ENCODE results near the gene GCNT3. TPM values are rescaled to one million over a fixed set of nuclear protein-coding genes. Genes with fewer than 3 reads are reported as not detected.
A peak's percentile ranks its signal among the peaks of the same experiment; 100 is the strongest.

Gene GCNT3
- total and polyA plus RNA-seq, 2 of the 8 experiments (the other 6 are each of a cell fraction or from before 2014, with no cell fraction given): not detected

- H3K27me3 ChIP-seq (replicated peaks in 1 of 4; ENCODE audit: control insufficient read depth in 3 of 4, extremely low read depth in 1 of 4, insufficient read depth in 3 of 4, low read length in 3 of 4): no peaks in the 10 kb centered on the region
- H3K14ac ChIP-seq (ENCODE audit: insufficient read length): no peak overlapping the region
- WGBS, 2 experiments (ENCODE audit: extremely low coverage in 1 of 2, insufficient coverage in 1 of 2, insufficient read length in 1 of 2, insufficient replicate concordance in 2 of 2, low coverage in 1 of 2, low lambda C conversion rate in 2 of 2, missing lambda C conversion rate in 1 of 2): 64% methylated on average over 6 of the region's 6 CpGs; no CpG with 5 or more reads in 1 of the 2 experiments
- H2BK120ac ChIP-seq (replicated peaks; ENCODE audit: low read depth, low read length): no peak overlapping the region
- no peaks in the 10 kb centered on the region for H3K36me3 ChIP-seq (ENCODE audit: control insufficient read depth in 2 of 4, insufficient read depth in 4 of 4, low read length in 3 of 4)
- H3K4me3 ChIP-seq (ENCODE audit: extremely low read depth in 1 of 4, insufficient read depth in 2 of 4, low read depth in 3 of 4, low read length in 4 of 4): no peak overlapping the region
- no peaks in the 10 kb centered on the region for H3K9me3 ChIP-seq (ENCODE audit: insufficient read depth in 2 of 2, low read depth in 1 of 2, low read length in 1 of 2)
- H3K79me1 ChIP-seq (ENCODE audit: low read depth, low read length): no peaks in the 10 kb centered on the region
- no peak overlapping the region for H3K4me2 ChIP-seq (ENCODE audit: insufficient read depth in 1 of 2, low read depth in 2 of 2, low read length in 2 of 2)
- H2BK12ac ChIP-seq (ENCODE audit: low read depth, low read length): no peak overlapping the region
- H2AK5ac ChIP-seq (ENCODE audit: low read depth, low read length): no peak overlapping the region
- H3K27ac ChIP-seq (ENCODE audit: low read depth, low read length): no peak overlapping the region
- no peaks in the 10 kb centered on the region for H3K4me1 ChIP-seq (replicated peaks in 1 of 4; ENCODE audit: control insufficient read depth in 3 of 4, insufficient read depth in 4 of 4, low read length in 3 of 4)
- no peak overlapping the region for H4K5ac ChIP-seq (ENCODE audit: insufficient read length, low read depth, low read length)
- FAIRE-seq (no peak), DNase-seq (ENCODE audit: low read depth in 1 of 2, low spot score in 2 of 2) (peak; percentile 21 to 66)
- H4K8ac ChIP-seq (ENCODE audit: extremely low read depth, insufficient read depth, low read length): no peak overlapping the region
- no peaks in the 10 kb centered on the region for H4K20me1 ChIP-seq (replicated peaks in 1 of 2; ENCODE audit: control insufficient read depth in 1 of 2, insufficient read depth in 2 of 2, low read length in 2 of 2)
- H2AFZ ChIP-seq (ENCODE audit: low read length): no peak overlapping the region
- H4K91ac ChIP-seq (replicated peaks; ENCODE audit: insufficient read length, low read length): no peak overlapping the region
- H2BK5ac ChIP-seq (ENCODE audit: low read depth, low read length): no peak overlapping the region
- H3K79me2 ChIP-seq (ENCODE audit: control insufficient read depth in 1 of 2, insufficient read depth in 2 of 2, low read length in 2 of 2): no peaks in the 10 kb centered on the region
- TF ChIP-seq FOSL1 (IDR thresholded peaks at IDR 0.05; ENCODE audit: insufficient read depth, low read depth, low read length) (no peak), SIRT6 (IDR thresholded peaks at IDR 0.05; ENCODE audit: low read length) (no peak), RAD21 (IDR thresholded peaks at IDR 0.05 in 1 of 2, conservative IDR thresholded peaks at IDR 0.05 in 1 of 2; ENCODE audit: low read depth in 2 of 2, low read length in 2 of 2) (peak; percentile 59 to 73), EGR1 (IDR thresholded peaks at IDR 0.05; ENCODE audit: borderline replicate concordance, low read depth, low read length) (no peak), HDAC6 (IDR thresholded peaks at IDR 0.05; ENCODE audit: low read depth, low read length) (no peak), CTCF (IDR thresholded peaks at IDR 0.05; ENCODE audit: control extremely low read depth in 1 of 3, insufficient read depth in 1 of 3, low read depth in 1 of 3, low read length in 3 of 3) (peak; percentile 66 to 77 (median 67))
- peaks cover 2% of the 10 kb centered on the region; the same call in 1 of the 2 replicates for H3K23me2 ChIP-seq (ENCODE audit: low read depth, low read length)
- no peak overlapping the region for H3K9ac ChIP-seq (replicated peaks in 1 of 4; ENCODE audit: extremely low read depth in 1 of 4, low read depth in 3 of 4, low read length in 3 of 4)
- ChIA-PET CTCF (ENCODE audit: partially characterized antibody) (interaction anchor here (1.0 to 5.1 kb wide), 9 partner anchors 11 to 93 kb away, joined by 3 to 40 read pairs (median 4); partner anchors contain the start of gene GCNT3), POLR2A (ENCODE audit: partially characterized antibody) (no interaction called here)
- H3K4ac ChIP-seq (replicated peaks; ENCODE audit: insufficient read length, low read depth, low read length): no peak overlapping the region
- no peak overlapping the region for H3K56ac ChIP-seq (replicated peaks; ENCODE audit: insufficient read length, low read depth, low read length)
- H3K23ac ChIP-seq (ENCODE audit: insufficient read length): no peak overlapping the region
- H2BK15ac ChIP-seq (ENCODE audit: low read length): no peak overlapping the region
- H2BK20ac ChIP-seq (ENCODE audit: low read length): no peak overlapping the region
- H3K18ac ChIP-seq (ENCODE audit: extremely low read depth, low read length): no peak overlapping the region
Measured at GRCh38 chr15:59622289-59622688, 10.7 kb downstream of the GCNT3 start.
